DMS53 treated with DMSO at 0.1 percent for 48 hours (cell line): Measurements from ENCODE around the gene SLC34A3.
A peak's percentile ranks its signal among the peaks of the same experiment; 100 is the strongest.
"Not testable (repeated sequence)": the region's sequence is repeated elsewhere in the genome, so short reads cannot be mapped to it uniquely, and the experiment has no call there.

Experiments
- DNase-seq: peaks from one replicate; lab custom pipeline; 2025; ENCODE audit not compliant: unreplicated experiment; lab: John Stamatoyannopoulos, UW

SLC34A3 gene

GRCh38 chr9:137228968-137229896 is 1.5 kb upstream of the SLC34A3 start:
- no peak for DNase-seq

GRCh38 chr9:137229903-137230704 is 597 bp upstream of the SLC34A3 start:
- DNase-seq, result no peak

DNA sequence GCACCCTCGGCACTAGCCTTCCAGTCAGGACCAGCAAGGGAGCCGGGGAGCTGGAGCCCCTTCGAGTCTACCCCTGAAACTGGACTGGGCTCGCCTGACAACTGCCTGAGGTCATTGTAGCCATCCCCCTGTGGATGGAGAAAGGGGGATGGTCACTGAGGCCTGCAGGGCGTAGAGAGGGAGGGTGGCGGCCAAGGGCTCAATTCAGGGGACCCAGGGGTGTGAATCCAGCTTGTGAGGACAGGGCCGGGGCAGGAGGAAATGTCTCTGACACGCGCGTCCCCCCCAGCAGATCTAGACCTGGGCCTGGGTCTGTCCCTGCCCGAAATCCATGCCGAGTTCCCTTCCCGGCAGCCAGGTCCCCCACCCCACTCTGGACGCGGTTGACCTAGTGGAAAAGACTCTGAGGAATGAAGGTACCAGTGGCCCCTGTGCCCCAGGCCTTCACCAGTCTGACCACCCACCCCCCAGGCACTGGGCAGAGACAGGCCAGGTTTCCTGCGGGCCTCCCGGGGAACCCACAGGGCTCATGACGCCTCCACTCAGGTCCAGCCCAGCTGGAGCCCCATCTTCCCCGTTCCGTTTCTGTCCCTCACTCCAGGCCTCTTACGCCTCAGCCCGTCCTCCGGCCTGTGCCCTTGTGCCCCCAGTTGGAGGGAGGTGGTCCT is 805 bp downstream of the SLC34A3 start:
- no peak for DNase-seq

- no peak for DNase-seq
Measured at GRCh38 chr9:137232101-137232500, 1.4 kb downstream of the SLC34A3 start.

GRCh38 chr9:137232510-137232909 is 1.8 kb downstream of the SLC34A3 start:
- DNase-seq, result no peak

GRCh38 chr9:137233143-137233980 is 2.7 kb downstream of the SLC34A3 start:
- DNase-seq, result peak; percentile 72

GRCh38 chr9:137234055-137234697 is 3.5 kb downstream of the SLC34A3 start:
- peak; percentile 21 for DNase-seq

GRCh38 chr9:137234758-137235423 is 4.2 kb downstream of the SLC34A3 start:
- DNase-seq, result no peak

DNA sequence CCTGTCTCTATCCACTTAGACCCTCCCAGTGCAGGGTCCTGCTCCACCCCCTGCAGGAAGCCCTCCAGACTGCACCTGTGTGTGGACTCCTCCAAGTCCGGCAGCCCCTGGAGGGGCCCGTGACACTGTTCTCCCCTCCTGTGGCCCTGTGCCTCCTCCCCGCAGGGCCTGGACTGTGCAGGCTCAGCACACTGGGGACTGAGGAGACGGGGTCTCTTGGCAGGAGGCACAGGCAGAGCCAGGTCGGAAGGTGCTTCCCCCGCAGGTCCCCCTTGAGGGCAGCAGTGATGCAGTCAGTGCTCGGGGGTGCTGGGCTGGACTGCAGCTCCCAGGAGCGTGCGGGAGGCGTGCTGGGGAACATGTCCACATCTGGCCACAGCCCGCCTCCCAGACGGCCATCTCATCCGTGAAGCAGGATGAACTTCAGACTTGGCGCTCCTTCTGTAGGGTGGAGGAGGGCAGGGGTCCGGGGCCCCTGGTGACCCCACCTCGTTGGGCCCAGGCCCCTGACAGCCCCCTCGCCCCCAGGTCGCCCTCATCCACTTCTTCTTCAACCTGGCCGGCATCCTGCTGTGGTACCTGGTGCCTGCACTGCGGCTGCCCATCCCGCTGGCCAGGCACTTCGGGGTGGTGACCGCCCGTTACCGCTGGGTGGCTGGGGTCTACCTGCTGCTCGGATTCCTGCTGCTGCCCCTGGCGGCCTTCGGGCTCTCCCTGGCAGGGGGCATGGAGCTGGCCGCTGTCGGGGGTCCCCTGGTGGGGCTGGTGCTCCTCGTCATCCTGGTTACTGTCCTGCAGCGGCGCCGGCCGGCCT is 4.9 kb downstream of the SLC34A3 start:
- DNase-seq, result no peak

DNA sequence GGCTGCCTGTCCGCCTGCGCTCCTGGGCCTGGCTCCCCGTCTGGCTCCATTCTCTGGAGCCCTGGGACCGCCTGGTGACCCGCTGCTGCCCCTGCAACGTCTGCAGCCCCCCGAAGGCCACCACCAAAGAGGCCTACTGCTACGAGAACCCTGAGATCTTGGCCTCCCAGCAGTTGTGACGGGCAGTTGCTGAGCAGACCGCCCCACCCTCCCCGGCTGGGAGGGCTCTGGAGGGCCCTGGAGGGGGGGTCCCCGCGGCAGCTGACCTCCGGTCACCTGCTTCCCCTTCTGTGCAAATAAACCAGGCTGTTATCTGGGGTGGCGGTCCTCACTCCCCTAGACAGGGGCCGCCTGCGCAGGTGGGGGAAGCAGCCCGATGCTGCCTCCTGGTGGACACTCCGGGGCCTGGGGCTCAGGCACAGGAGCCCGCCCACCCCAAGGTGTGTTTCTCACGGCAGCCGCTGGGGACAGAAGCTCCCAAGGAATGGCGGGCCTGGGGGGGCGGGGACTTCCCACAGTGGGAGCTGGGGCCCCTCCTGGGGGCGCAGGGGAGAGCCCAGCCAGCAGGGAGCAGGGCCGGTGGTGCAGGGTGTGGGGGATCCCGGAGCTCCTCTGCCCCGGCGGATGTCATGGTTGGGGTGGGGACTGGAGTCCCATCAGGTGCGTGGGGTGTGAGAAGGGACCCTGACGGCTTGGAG is 5.7 kb downstream of the SLC34A3 start:
- peak; percentile 70 for DNase-seq

DNA sequence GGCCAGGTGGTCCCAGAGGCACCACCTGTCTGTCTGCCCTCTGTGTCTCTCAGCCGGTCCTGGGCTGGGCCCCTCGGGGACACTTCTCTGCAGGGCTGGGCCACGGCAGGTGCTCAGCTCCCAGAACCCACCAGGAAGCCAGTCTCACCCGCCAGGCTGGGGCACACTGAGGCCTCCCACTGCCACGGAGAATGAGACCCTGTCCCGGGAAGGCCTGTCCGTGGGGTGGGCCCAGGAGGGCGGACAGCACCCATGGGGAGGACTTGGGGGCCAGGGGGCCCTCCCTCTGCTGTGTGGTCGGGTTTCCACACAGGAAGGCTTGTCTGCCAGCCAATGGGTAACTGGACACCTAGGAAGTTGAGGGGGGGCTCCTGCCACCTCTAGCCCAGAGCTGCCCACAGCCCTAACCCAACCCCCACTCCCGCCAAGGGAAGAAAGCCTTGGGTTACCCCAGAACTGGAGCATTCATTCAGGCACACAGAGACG is 6.3 kb downstream of the SLC34A3 start:
- DNase-seq, result no peak

GRCh38 chr9:137237759-137238726 is 7.3 kb downstream of the SLC34A3 start:
- DNase-seq, result peak; percentile 77

DNA sequence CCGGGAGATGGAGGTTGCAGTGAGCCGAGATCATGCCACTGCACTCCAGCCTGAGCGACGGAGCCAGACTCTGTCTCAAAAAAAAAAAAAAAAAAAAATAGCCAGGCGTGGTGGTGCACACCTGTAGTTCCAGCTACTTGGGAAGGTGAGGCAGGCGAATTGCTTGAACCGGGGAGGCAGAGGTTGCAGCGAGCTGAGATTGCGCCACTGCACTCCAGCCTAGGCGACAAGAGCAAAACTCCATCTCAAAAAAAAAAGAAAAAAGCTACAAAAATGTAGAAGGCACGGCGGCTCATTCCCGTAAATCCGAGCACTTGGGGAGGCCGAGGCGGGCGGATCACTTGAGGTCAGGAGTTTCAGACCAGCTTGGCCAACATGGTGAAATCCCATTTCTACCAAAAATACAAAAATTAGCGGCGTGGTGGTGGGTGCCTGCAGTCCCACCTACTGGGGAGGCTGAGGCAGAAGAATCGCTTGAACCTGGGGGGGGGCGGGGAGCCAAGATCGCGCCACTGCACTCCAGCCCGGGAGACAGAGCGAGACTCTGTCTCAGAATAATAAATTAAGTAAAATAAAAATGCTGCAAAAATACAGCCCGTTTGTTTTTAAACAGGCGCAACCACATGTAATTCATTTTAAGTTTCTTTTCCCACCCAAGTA is 9.0 kb downstream of the SLC34A3 start:
- DNase-seq, result not testable (repeated sequence)

- no peak for DNase-seq
Measured at GRCh38 chr9:137240318-137240840, 9.7 kb downstream of the SLC34A3 start.

- peak; percentile 98 for DNase-seq
Measured at GRCh38 chr9:137240841-137241489, 10.3 kb downstream of the SLC34A3 start, which contains the start of gene TUBB4B. TSS of gene TUBB4B (plus strand) at chr9:137241287. CDS start at chr9:137241361, 74 bp downstream.
